Stimulated activated naive CD8-positive, alpha-beta T cell treated with anti-CD3 and anti-CD28 coated beads, Interleukin-15, Interleukin-2, amounts not matched to agents 100 ng/mL and 50 ng/mL, for 24 hours (primary cell): ENCODE data around the gene CYP27C1.

Experiments used
- H3K27ac Mint-ChIP-seq: one replicate; pipeline ENCODE4 v1.8.0; 2021; ENCODE audit warnings: mild to moderate bottlenecking, mixed read lengths
- H3K27me3 Mint-ChIP-seq: one replicate; pipeline ENCODE4 v1.8.0; 2021; ENCODE audit warnings: mixed read lengths
- H3K36me3 Mint-ChIP-seq: one replicate; pipeline ENCODE4 v1.8.0; 2021; ENCODE audit warnings: low read depth, mixed read lengths
- H3K4me1 Mint-ChIP-seq: one replicate; pipeline ENCODE4 v1.8.0; 2021; ENCODE audit warnings: low read depth, mixed read lengths
- H3K4me3 Mint-ChIP-seq: one replicate; pipeline ENCODE4 v1.8.0; 2021; ENCODE audit warnings: mild to moderate bottlenecking, mixed read lengths
- H3K9me3 Mint-ChIP-seq: one replicate; pipeline ENCODE4 v1.8.0; 2021; ENCODE audit warnings: mixed read lengths

The CYP27C1 gene

GRCh38 chr2:127191331-127192219 lies 28.5 kb downstream of the CYP27C1 start:
- Mint-ChIP-seq H3K4me3 (no peak overlapping the region), H3K27ac (no peak overlapping the region), H3K4me1 (no peaks in the 10 kb centered on the region), H3K9me3 (peaks cover 4% of the 10 kb centered on the region), H3K36me3 (no peaks in the 10 kb centered on the region), H3K27me3 (peaks cover 24% of the 10 kb centered on the region)

DNA sequence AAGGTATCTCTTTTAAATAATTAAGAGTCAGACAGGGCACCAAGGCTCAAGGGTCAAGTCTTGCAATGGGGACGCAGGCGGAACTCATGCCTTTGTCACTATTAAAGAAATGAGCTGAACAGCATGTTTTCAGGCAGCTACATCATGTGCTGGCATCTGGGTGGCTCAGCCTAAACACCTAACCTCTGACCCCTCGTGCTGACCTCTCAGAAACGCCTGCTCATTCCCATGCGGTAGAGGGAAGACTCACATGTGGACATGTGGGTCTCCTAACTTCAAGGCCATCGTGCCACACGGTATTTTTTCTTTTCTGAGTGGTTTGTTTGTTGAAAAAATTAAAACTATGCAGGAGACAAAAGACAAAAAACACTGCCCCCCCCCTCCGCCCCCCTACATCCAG lies 31.3 kb downstream of the CYP27C1 start:
- Mint-ChIP-seq H3K9me3 (peaks cover 4% of the 10 kb centered on the region), H3K27ac (no peak overlapping the region), H3K4me3 (no peak overlapping the region), H3K27me3 (peaks cover 37% of the 10 kb centered on the region), H3K36me3 (no peaks in the 10 kb centered on the region), H3K4me1 (peaks cover 6% of the 10 kb centered on the region)

DNA sequence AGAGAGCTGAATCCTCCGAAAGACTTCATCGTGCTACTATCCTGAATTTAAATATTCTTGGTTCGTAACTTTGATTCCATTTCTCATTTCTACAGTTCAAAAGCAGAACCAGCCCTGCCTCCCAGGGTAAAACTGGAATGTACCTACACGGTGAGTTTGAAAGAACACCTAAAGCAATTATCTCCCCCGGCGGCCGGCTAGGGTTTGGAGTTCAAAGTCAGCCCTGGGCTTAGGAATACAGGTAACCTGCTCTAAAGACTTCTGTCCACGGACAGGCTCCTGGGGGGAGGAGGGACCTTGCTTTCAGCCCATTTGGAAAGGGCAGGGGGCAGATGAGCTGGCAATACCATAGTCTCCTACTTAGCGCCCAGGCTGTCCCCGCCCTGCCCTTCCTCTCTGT lies 32.3 kb downstream of the CYP27C1 start:
- Mint-ChIP-seq H3K9me3 (peaks cover 4% of the 10 kb centered on the region), H3K4me3 (no peak overlapping the region), H3K27me3 (peaks cover 37% of the 10 kb centered on the region), H3K4me1 (peaks cover 6% of the 10 kb centered on the region), H3K27ac (no peak overlapping the region), H3K36me3 (no peaks in the 10 kb centered on the region)

DNA sequence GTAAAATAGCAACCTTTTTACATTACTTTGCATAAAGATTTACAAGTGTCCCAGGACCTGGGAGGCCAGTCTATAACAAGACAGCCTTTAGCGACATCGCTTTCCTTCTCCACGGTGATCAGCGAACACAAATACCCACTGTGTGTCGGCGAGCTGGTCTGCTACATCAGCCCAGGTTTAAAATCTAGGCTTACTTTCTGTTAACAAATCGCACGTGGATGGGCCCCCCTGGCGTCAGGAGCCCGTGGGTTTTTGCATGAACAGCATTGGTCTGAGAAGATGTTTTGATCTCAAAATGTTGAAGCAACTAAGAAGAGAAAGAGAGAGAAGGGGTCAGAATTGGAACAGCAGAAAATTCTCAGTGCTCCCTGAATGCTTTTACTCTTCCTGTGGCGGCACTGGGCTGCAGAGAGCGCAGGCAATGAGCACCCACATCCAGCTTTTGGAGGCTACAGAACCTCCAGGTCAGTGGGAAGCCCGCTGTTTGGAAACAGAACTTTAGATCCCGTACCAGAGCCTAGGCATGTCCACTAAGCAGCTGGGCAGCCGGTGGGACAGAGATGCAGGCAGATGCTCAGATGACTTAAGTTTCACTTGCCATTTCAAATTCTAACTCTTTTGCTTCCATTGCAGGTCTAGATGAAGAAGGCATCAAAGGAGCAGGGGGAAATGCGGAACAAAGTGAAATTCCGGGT lies 32.9 kb downstream of the CYP27C1 start:
- H3K4me3 Mint-ChIP-seq: no peak overlapping the region
- no peak overlapping the region for H3K27ac Mint-ChIP-seq

DNA sequence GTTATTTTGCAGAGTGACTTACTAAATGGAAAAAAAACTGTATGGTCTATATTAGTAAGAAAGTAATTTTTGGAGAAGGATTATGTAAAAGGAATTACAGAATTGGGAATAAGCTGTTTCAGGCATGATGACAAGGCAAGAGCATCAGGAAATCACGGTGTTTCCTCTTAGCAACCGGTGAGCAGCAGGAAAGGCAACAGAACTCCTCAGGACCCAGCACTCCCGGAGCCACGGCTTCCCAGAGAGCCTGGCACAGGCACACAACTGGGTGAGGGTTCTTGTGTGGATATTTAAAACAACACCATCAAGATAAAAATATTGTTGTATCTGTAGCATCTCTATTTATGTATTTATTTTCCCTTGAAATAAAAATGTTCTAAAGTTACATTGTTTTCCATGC lies 34.4 kb downstream of the CYP27C1 start:
- Mint-ChIP-seq H3K27me3 (peaks cover 38% of the 10 kb centered on the region), H3K36me3 (no peaks in the 10 kb centered on the region), H3K4me1 (peaks cover 6% of the 10 kb centered on the region), H3K9me3 (peaks cover 5% of the 10 kb centered on the region), H3K4me3 (no peak overlapping the region), H3K27ac (no peak overlapping the region)

More for the DNA sequence above, 32.9 kb downstream of the CYP27C1 start:
- peaks cover 6% of the 10 kb centered on the region for H3K4me1 Mint-ChIP-seq
- peaks cover 37% of the 10 kb centered on the region for H3K27me3 Mint-ChIP-seq
- H3K36me3 Mint-ChIP-seq: no peaks in the 10 kb centered on the region
- H3K9me3 Mint-ChIP-seq: peaks cover 4% of the 10 kb centered on the region

DNA sequence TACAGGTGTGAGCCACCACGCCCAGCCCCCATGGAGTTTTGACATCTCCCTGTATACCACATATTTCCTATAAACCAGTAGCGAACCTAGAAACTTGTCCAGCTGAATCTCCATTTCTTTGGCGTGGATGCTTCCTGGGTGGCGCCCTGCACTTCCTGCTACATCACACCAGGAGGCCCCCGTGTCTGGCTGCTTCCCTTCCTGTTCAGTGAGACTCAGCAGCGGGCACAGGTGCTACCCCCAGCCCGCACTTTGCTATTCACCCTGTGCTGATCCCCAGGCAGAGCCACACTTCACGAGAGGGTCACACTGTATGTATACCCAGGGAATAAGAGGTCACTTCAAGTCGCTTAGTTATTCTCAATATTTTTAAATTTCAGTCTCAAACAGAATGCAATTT lies 35.0 kb downstream of the CYP27C1 start:
- H3K9me3 Mint-ChIP-seq: peaks cover 9% of the 10 kb centered on the region
- no peak overlapping the region for H3K4me3 Mint-ChIP-seq
- peaks cover 41% of the 10 kb centered on the region for H3K27me3 Mint-ChIP-seq
- H3K4me1 Mint-ChIP-seq: peaks cover 6% of the 10 kb centered on the region
- no peak overlapping the region for H3K27ac Mint-ChIP-seq
- no peaks in the 10 kb centered on the region for H3K36me3 Mint-ChIP-seq

GRCh38 chr2:127183771-127184170 lies 36.3 kb downstream of the CYP27C1 start:
- Mint-ChIP-seq H3K4me3 (no peak overlapping the region), H3K27me3 (peaks cover 33% of the 10 kb centered on the region), H3K27ac (no peak overlapping the region), H3K9me3 (peaks cover 5% of the 10 kb centered on the region), H3K36me3 (no peaks in the 10 kb centered on the region), H3K4me1 (peaks cover 6% of the 10 kb centered on the region)

GRCh38 chr2:127182626-127183458 lies 37.3 kb downstream of the CYP27C1 start:
- H3K27ac Mint-ChIP-seq: no peak overlapping the region
- no peak overlapping the region for H3K4me3 Mint-ChIP-seq
- peaks cover 27% of the 10 kb centered on the region for H3K27me3 Mint-ChIP-seq
- peaks cover 6% of the 10 kb centered on the region for H3K4me1 Mint-ChIP-seq
- peaks cover 5% of the 10 kb centered on the region for H3K9me3 Mint-ChIP-seq
- H3K36me3 Mint-ChIP-seq: no peaks in the 10 kb centered on the region

DNA sequence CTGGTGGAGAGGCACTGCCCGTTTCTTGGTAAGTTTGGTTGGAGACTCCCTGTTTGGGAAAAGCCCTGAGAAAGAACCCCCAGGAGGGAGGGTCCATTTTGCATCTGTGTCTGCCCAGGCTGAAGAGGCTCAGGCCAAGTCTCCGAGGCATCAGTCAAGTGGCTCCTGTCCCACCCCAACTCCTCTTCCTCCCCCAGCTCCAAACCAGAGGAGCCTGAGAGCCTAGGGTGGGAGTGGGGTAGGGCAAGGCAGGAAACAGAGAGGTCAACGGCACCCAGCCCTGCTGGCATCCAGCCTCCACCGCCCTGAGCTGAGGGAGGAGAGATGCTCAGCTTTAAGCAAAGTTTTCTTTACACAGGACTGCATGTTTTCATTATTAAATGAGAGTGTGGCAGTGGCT lies 38.2 kb downstream of the CYP27C1 start:
- H3K4me3 Mint-ChIP-seq: no peak overlapping the region

DNA sequence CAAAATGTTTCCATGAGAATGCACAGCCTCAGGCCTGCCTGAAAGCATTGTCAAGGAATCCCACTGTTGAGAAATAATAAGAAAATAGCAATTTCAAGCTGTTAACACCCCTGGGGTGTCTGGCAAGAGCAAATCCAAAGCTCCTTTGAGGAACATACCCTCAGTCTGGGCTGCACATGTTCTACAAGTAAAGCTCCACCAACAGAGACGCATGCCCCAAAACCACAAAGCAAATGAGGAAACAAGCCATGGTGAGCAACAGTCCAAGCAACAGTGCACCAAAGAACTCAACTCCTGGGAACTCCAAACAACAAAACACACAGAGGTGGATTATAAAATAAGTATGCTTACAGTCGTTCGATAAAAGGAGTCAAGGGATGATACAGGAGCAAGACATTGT lies 40.3 kb downstream of the CYP27C1 start:
- Mint-ChIP-seq H3K27ac (no peak overlapping the region), H3K4me3 (no peak overlapping the region), H3K4me1 (peaks cover 1% of the 10 kb centered on the region), H3K36me3 (no peaks in the 10 kb centered on the region), H3K9me3 (peaks cover 5% of the 10 kb centered on the region), H3K27me3 (peaks cover 5% of the 10 kb centered on the region)

More for the DNA sequence above, 38.2 kb downstream of the CYP27C1 start:
- no peak overlapping the region for H3K27ac Mint-ChIP-seq
- H3K27me3 Mint-ChIP-seq: peaks cover 20% of the 10 kb centered on the region
- H3K9me3 Mint-ChIP-seq: peaks cover 5% of the 10 kb centered on the region
- peaks cover 6% of the 10 kb centered on the region for H3K4me1 Mint-ChIP-seq
- no peaks in the 10 kb centered on the region for H3K36me3 Mint-ChIP-seq

GRCh38 chr2:127177617-127178263 lies 42.4 kb downstream of the CYP27C1 start:
- H3K9me3 Mint-ChIP-seq: peaks cover 5% of the 10 kb centered on the region
- H3K27ac Mint-ChIP-seq: no peak overlapping the region
- H3K4me1 Mint-ChIP-seq: no peaks in the 10 kb centered on the region
- H3K27me3 Mint-ChIP-seq: peaks cover 4% of the 10 kb centered on the region
- no peaks in the 10 kb centered on the region for H3K36me3 Mint-ChIP-seq
- no peak overlapping the region for H3K4me3 Mint-ChIP-seq

GRCh38 chr2:127176371-127177311 lies 43.5 kb downstream of the CYP27C1 start:
- Mint-ChIP-seq H3K4me3 (no peak overlapping the region), H3K27me3 (peaks cover 4% of the 10 kb centered on the region), H3K9me3 (peaks cover 5% of the 10 kb centered on the region), H3K27ac (no peak overlapping the region), H3K4me1 (no peaks in the 10 kb centered on the region), H3K36me3 (no peaks in the 10 kb centered on the region)

GRCh38 chr2:127175751-127176354 lies 44.2 kb downstream of the CYP27C1 start:
- H3K36me3 Mint-ChIP-seq: no peaks in the 10 kb centered on the region
- peaks cover 4% of the 10 kb centered on the region for H3K27me3 Mint-ChIP-seq
- H3K4me1 Mint-ChIP-seq: no peaks in the 10 kb centered on the region
- H3K4me3 Mint-ChIP-seq: no peak overlapping the region
- H3K9me3 Mint-ChIP-seq: peaks cover 5% of the 10 kb centered on the region
- no peak overlapping the region for H3K27ac Mint-ChIP-seq
